Measurements from ENCODE around the gene ANKLE2. TPM values are rescaled to one million over a fixed set of nuclear protein-coding genes. Genes with fewer than 3 reads are reported as not detected.
"Not testable (repeated sequence)": the region's sequence is repeated elsewhere in the genome, so short reads cannot be mapped to it uniquely, and the experiment has no call there.

The ANKLE2 gene
- total and polyA plus RNA-seq, 3 donors from 2014 or later = 103 to 204 (median 120) TPM

DNA sequence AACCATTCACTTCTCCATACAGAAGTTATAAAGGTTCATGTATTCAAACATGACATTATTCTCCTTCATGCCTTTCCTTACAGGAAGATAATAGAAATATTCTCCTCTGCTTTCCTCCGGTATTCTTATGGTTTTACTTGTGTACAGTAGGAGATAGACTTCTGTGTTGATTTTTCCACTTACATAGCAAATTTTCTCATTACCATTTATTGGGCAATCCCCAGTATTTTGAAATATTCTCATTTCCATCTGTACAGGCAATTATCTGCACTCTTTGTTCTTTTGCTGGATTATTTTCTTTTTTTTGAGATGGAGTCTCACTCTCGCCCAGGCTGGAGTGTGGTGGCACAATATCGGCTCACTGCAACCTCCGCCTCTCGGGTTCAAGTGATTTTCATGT is 63.3 kb downstream of the ANKLE2 start:
- DNase-seq = no peak
- no peaks in the 10 kb centered on the region for H3K36me3 ChIP-seq (ENCODE audit: low read depth, missing control alignments)

DNA sequence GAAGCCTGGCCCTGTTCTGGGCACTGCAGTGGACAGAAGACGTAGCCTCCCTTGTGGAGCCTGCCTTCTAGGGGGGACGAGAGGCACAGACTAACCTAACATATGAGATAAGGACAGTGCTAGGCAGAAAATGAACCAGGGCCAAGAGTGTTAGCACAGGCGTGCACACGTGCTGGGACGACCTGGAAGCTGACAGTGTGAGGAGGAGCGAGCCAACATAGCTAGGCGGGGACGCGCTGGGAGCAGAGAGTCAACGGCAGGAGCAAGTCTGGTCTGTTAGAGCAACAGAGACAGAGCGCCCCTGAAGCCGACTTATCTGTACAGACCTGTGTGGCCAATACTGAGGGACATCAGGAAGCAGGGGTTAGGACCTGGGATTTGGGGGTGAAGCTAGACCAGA is 66.2 kb downstream of the ANKLE2 start:
- Histone ChIP-seq H3K27me3 (no peaks in the 10 kb centered on the region), H3K36me3 (ENCODE audit: low read depth, missing control alignments) (no peaks in the 10 kb centered on the region), H3K27ac (no peak overlapping the region), H3K4me3 (no peak overlapping the region), H3K4me1 (no peaks in the 10 kb centered on the region), H3K9me3 (no peaks in the 10 kb centered on the region)
- intact Hi-C loops (cut with DNase I; ENCODE audit: low total_unique reads) = no loop called here
- 80 to 83% methylated on average over 12 of the region's 12 CpGs for WGBS, 2 donors
- DNase-seq = peak; percentile 48
- no peak for TF ChIP-seq POLR2A (IDR thresholded peaks at IDR 0.05)
- TF ChIP-seq, protein P1, sequence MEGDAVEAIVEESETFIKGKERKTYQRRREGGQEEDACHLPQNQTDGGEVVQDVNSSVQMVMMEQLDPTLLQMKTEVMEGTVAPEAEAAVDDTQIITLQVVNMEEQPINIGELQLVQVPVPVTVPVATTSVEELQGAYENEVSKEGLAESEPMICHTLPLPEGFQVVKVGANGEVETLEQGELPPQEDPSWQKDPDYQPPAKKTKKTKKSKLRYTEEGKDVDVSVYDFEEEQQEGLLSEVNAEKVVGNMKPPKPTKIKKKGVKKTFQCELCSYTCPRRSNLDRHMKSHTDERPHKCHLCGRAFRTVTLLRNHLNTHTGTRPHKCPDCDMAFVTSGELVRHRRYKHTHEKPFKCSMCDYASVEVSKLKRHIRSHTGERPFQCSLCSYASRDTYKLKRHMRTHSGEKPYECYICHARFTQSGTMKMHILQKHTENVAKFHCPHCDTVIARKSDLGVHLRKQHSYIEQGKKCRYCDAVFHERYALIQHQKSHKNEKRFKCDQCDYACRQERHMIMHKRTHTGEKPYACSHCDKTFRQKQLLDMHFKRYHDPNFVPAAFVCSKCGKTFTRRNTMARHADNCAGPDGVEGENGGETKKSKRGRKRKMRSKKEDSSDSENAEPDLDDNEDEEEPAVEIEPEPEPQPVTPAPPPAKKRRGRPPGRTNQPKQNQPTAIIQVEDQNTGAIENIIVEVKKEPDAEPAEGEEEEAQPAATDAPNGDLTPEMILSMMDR (IDR thresholded peaks at IDR 0.05) = no peak

More for the DNA sequence above, 63.3 kb downstream of the ANKLE2 start:
- H3K4me3 ChIP-seq = no peak overlapping the region
- intact Hi-C loops (cut with DNase I; ENCODE audit: low total_unique reads) = no loop called here
- no peaks in the 10 kb centered on the region for H3K9me3 ChIP-seq
- no peak overlapping the region for H3K27ac ChIP-seq
- TF ChIP-seq, protein P1 (IDR thresholded peaks at IDR 0.05) = no peak
- no peak for TF ChIP-seq POLR2A (IDR thresholded peaks at IDR 0.05)
- no peaks in the 10 kb centered on the region for H3K4me1 ChIP-seq
- WGBS, 2 donors = 94 to 95% methylated on average over 5 of the region's 5 CpGs
- H3K27me3 ChIP-seq = no peaks in the 10 kb centered on the region

DNA sequence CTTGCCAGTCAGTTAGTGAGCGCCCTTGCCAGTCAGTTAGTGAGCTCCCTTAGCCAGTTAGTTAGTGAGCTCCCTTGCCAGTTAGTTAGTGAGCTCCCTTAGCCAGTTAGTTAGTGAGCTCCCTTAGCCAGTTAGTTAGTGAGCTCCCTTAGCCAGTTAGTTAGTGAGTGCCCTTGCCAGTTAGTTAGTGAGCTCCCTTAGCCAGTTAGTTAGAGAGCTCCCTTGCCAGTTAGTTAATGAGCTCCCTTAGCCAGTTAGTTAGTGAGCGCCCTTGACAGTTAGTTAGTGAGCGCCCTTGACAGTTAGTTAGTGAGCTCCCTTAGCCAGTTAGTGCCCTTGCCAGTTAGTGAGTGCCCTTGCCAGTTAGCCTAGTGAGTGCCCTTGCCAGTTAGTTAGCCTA is 66.7 kb downstream of the ANKLE2 start:
- H3K9me3 ChIP-seq; intact Hi-C loops (cut with DNase I; ENCODE audit: low total_unique reads); H3K4me1 ChIP-seq; H3K27me3 ChIP-seq; H3K36me3 ChIP-seq (ENCODE audit: low read depth, missing control alignments); H3K27ac ChIP-seq; H3K4me3 ChIP-seq; DNase-seq: not testable (repeated sequence)
- WGBS, 2 donors = 95 to 97% methylated on average over 3 of the region's 3 CpGs

DNA sequence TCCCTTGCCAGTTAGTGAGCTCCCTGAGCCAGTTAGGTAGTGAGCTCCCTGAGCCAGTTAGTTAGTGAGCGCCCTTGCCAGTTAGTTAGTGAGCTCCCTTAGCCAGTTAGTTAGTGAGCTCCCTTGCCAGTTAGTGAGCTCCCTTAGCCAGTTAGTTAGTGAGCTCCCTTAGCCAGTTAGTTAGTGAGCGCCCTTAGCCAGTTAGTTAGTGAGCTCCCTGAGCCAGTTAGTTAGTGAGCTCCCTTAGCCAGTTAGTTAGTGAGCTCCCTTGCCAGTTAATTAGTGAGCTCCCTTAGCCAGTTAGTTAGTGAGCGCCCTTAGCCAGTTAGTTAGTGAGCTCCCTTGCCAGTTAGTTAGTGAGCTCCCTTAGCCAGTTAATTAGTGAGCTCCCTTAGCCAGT is 69.6 kb downstream of the ANKLE2 start:
- H3K27ac ChIP-seq; H3K27me3 ChIP-seq; H3K36me3 ChIP-seq (ENCODE audit: low read depth, missing control alignments); DNase-seq; intact Hi-C loops (cut with DNase I; ENCODE audit: low total_unique reads); H3K4me3 ChIP-seq; H3K9me3 ChIP-seq; H3K4me1 ChIP-seq: not testable (repeated sequence)
- 96 to 97% methylated on average over 3 of the region's 3 CpGs for WGBS, 2 donors

DNA sequence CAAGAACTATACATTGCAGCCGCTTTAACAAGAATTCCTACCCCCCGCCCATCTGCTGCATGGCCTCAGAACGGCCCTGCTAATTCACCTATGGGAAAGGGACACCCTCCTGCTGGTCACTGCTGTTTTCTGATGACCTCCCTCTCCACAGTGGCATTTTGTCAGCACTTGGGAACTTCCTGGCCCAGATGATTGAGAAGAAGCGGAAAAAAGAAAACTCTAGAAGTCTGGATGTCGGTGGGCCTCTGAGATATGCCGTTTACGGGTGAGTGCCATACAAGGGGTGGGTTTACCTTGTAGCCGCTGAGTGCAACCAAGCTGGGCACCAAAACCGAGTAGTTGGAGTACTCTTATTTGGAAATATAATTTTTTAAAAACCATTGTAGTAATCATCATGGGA is 71.5 kb downstream of the ANKLE2 start:
- no peak for TF ChIP-seq POLR2A (IDR thresholded peaks at IDR 0.05)
- TF ChIP-seq, protein P1 (IDR thresholded peaks at IDR 0.05) = no peak

DNA sequence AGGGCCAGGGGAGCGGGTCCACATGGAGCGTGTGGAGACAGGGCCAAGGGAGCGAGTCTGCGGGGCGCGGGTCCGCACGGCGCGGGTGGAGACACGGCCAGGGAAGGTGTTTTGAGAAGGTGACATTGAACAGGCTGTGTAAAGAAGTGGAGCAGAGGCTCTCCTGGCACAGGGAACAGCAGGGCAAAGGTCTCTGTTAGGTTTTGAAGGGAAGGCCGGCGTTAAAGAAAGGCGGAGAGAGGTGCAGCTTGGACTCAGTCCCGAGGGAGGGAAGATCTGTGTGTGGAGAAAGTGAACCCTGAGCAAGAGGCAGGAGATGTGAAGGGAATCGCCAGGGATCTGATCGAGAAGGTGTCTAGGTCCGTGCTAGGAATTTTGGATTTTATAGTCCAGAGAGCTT is 72.4 kb downstream of the ANKLE2 start:
- no peak overlapping the region for H3K4me3 ChIP-seq

More for the DNA sequence above, 71.5 kb downstream of the ANKLE2 start:
- Histone ChIP-seq H3K4me3 (no peak overlapping the region), H3K27ac (no peak overlapping the region), H3K4me1 (peaks cover 7% of the 10 kb centered on the region), H3K9me3 (no peaks in the 10 kb centered on the region), H3K27me3 (no peaks in the 10 kb centered on the region), H3K36me3 (ENCODE audit: low read depth, missing control alignments) (no peaks in the 10 kb centered on the region)
- DNase-seq = no peak
- WGBS, 2 donors = 94 to 96% methylated on average over 9 of the region's 9 CpGs
- intact Hi-C loops (cut with DNase I; ENCODE audit: low total_unique reads) = no loop called here

More for the DNA sequence above, 72.4 kb downstream of the ANKLE2 start:
- no peak overlapping the region for H3K27ac ChIP-seq
- 55 to 76% methylated on average over 18 of the region's 18 CpGs for WGBS, 2 donors
- peaks cover 7% of the 10 kb centered on the region for H3K4me1 ChIP-seq
- TF ChIP-seq POLR2A (IDR thresholded peaks at IDR 0.05) = no peak
- TF ChIP-seq, protein P1 (IDR thresholded peaks at IDR 0.05) = no peak
- H3K9me3 ChIP-seq = no peaks in the 10 kb centered on the region
- no peaks in the 10 kb centered on the region for H3K36me3 ChIP-seq (ENCODE audit: low read depth, missing control alignments)
- no peak for DNase-seq
- intact Hi-C loops (cut with DNase I; ENCODE audit: low total_unique reads) = no loop called here
- no peaks in the 10 kb centered on the region for H3K27me3 ChIP-seq

All from testis (tissue), 3 donors.